DMS53 treated with DMSO at 0.1 percent for 48 hours (cell line): ENCODE measurements around the gene KBTBD3.
"Not testable (repeated sequence)": the region's sequence is repeated elsewhere in the genome, so short reads cannot be mapped to it uniquely, and the experiment has no call there.

ENCODE experiments used
- DNase-seq: peaks from one replicate; lab custom pipeline; 2025; ENCODE audit not compliant: unreplicated experiment; lab: John Stamatoyannopoulos, UW

Gene KBTBD3

GRCh38 chr11:106012744-106013143 is 64.4 kb downstream of the KBTBD3 start:
- no peak for DNase-seq

GRCh38 chr11:106011481-106011880 is 65.7 kb downstream of the KBTBD3 start:
- no peak for DNase-seq

GRCh38 chr11:106003094-106003493 is 74.1 kb downstream of the KBTBD3 start:
- not testable (repeated sequence) for DNase-seq

GRCh38 chr11:106001304-106002012 is 75.7 kb downstream of the KBTBD3 start:
- DNase-seq = no peak
